ENCODE data around the gene VWCE.

DNA sequence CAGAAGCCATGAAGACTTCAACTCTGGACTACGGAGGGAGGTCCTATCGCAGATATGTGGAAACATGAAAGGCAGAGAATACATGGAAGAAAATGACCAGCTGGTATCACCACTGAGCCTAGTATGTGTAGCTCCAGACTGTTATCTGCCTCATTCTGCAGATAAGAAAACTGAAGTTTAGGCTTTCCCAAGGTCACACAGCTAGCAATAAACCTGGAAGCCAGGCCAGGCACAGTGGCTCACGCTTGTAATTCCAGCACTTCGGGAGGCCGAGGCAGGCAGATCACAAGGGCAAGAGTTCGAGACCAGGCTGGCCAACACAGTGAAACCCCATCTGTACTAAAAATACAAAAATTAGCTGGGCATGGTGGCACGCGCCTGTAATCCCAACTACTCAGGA, 15.6 kb upstream of the VWCE start:
- TF ChIP-seq POLR2A (IDR thresholded peaks at IDR 0.05; ENCODE audit: low read depth, low read length) (no peak), POLR2AphosphoS5 (IDR thresholded peaks at IDR 0.05; ENCODE audit: low read depth, low read length) (no peak), TAF1 (IDR thresholded peaks at IDR 0.05; ENCODE audit: low read depth, low read length) (no peak), SPI1 (IDR thresholded peaks at IDR 0.05; ENCODE audit: low read depth, low read length) (no peak)
